Measurements from ENCODE around the gene STX18. TPM values are rescaled to one million over a fixed set of nuclear protein-coding genes. Genes with fewer than 3 reads are reported as not detected.

The STX18 gene
- total and polyA plus RNA-seq, 2 experiments from 2014 or later = 15.9 to 18.1 TPM

GRCh38 chr4:4574792-4575191 lies 32.9 kb upstream of the STX18 start (continued):
- no peak for TF ChIP-seq ZNF462 (CRISPR knock-in tag; IDR thresholded peaks at IDR 0.05)

DNA sequence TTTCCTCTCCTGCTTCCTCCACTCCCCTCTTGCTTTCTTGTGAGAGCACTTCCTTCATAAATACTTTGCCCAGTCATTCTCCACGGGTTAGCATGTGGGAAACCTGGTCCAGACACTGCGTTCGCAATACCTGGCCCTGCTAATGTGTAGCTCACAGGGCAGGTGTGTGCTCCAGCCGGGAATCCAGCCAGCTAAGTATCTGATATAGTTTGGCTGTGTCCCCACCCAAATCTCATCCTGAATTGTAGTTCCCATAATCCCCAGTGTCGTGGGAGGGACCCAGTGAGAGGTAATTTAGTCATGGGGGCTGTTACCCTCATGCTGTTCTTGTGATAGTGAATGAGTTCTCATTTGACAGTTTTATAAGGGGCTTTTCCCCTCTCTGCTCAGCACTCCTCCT lies 32.2 kb upstream of the STX18 start:
- Histone ChIP-seq H3K27ac (ENCODE audit: low read depth) (no peak overlapping the region), H3K4me1 (ENCODE audit: insufficient read depth) (peaks cover 5% of the 10 kb centered on the region), H3K4me2 (no peak overlapping the region), H3K27me3 (ENCODE audit: insufficient read depth) (peaks cover 31% of the 10 kb centered on the region), H3K4me3 (no peak overlapping the region), H3K79me2 (replicated peaks; ENCODE audit: insufficient read depth) (no peaks in the 10 kb centered on the region), H2AFZ (no peak overlapping the region), H3K36me3 (ENCODE audit: insufficient read depth) (peaks cover 4% of the 10 kb centered on the region; the same call in 1 of the 2 replicates), H3F3A (replicated peaks; ENCODE audit: low read depth) (no peaks in the 10 kb centered on the region; the same call in 1 of the 2 replicates), H3K9me2 (ENCODE audit: insufficient read depth) (no peaks in the 10 kb centered on the region), H4K20me1 (replicated peaks; ENCODE audit: insufficient read depth) (no peaks in the 10 kb centered on the region; the same call in none of the 2 replicates)
- Mint-ChIP-seq H3K36me3 (ENCODE audit: low read depth) (peaks cover 20% of the 10 kb centered on the region), H3K4me1 (peaks cover 15% of the 10 kb centered on the region), H3K27me3 (ENCODE audit: insufficient read depth, low read depth, poor library complexity) (peaks cover 18% of the 10 kb centered on the region), H3K27ac (no peak overlapping the region), H3K9me3 (peaks cover 12% of the 10 kb centered on the region), H3K4me3 (peak overlapping the region; percentile 66; the same call in 1 of the 3 replicates)
- ATAC-seq (no peak), DNase-seq (ENCODE audit: low spot score) (no peak)
- TF ChIP-seq ZNF114 (CRISPR knock-in tag; IDR thresholded peaks at IDR 0.05) (no peak), ZNF462 (CRISPR knock-in tag; IDR thresholded peaks at IDR 0.05) (no peak), CREB1 (CRISPR knock-in tag; IDR thresholded peaks at IDR 0.05; ENCODE audit: low read depth) (no peak), CTCF (conservative IDR thresholded peaks at IDR 0.05; ENCODE audit: low read depth in 2 of 2) (no peak), STAT1 (IDR thresholded peaks at IDR 0.05; ENCODE audit: unreplicated experiment) (no peak)
